Left lung (tissue), 10 donors: ENCODE data around the gene NRAP. TPM values are rescaled to one million over a fixed set of nuclear protein-coding genes. Genes with fewer than 3 reads are reported as not detected.

Source experiments
- ATAC-seq: fragments of 200-7000 bp; cut with Tn5 transposase; one replicate; pipeline ENCODE4 v1.9.1; 2020; ENCODE audit warnings: moderate library complexity
- DNase-seq, 4 donors: peaks; one replicate each; pipeline ENCODE4 v3.0.0-alpha.2; 2013 to 2020
- H3K27ac ChIP-seq, 2 donors: fragments of 200-600 bp; sonication (generic) in 1 of 2; one replicate each; pipeline versions ENCODE4 v1.5.0 to v1.8.0; 2020 to 2021
- H3K27me3 ChIP-seq, 2 donors: fragments of 200-600 bp; sonication (generic) in 1 of 2; one replicate each; pipeline versions ENCODE4 v1.5.0 to v1.8.0; 2020 to 2021
- H3K36me3 ChIP-seq, 2 donors: fragments of 200-600 bp; sonication (generic) in 1 of 2; one replicate each; pipeline versions ENCODE4 v1.5.0 to v1.8.0; 2020 to 2021
- H3K4me1 ChIP-seq, 2 donors: fragments of 200-600 bp; one replicate each; pipeline ENCODE4 v1.8.0; 2021
- H3K4me3 ChIP-seq, 2 donors: fragments of 200-600 bp; sonication (generic) in 1 of 2; one replicate each; pipeline versions ENCODE4 v1.5.0 to v1.8.0; 2020 to 2021; ENCODE audit warnings: mild to moderate bottlenecking in 1 of 2
- H3K9me3 ChIP-seq, 2 donors: fragments of 200-600 bp; sonication (generic) in 1 of 2; one replicate each; pipeline versions ENCODE4 v1.5.0 to v1.8.0; 2020 to 2021
- CTCF ChIP-seq, 2 donors: fragments of 200-600 bp; sonication (generic) in 1 of 2; IDR thresholded peaks; one replicate each; pipeline versions ENCODE4 v1.5.0 to v1.8.0; 2021; ENCODE audit warnings: antibody characterized with exemption in 2 of 2
- intact Hi-C, 2 donors: fragments of 100-400 bp; cut with DNase I; formaldehyde crosslinking; loops; one replicate each; pipeline versions ENCODE4 v1.11.2 to v1.14.2; 2022
- polyA plus RNA-seq, 6 donors: library from polyadenylated mRNA; unstranded; fragments of 120-200 nt; gene quantifications; one replicate each; pipeline ENCODE4 v1.2.1, GENCODE V29; 2013; ENCODE audit not compliant: insufficient read length in 6 of 6
- total RNA-seq, 2 donors: library from RNA; stranded (reverse); fragmentation: NEBNext Ultra II Directional; extraction: Animal tissue kit (Norgen Biotek cat#: 25700); gene quantifications; one replicate each; pipeline ENCODE4 v1.2.1, GENCODE V29; 2021
- donor health status: DM: no; HTN: yes; CAD: no.
- donor health status: DM: no; HTN: no; CAD: no.

NRAP gene
- total and polyA plus RNA-seq, 8 donors = 0.03 to 0.26 (median 0.07) TPM; not detected in 4

GRCh38 chr10:113603057-113603777 is 60.6 kb downstream of the NRAP start:
- Histone ChIP-seq H3K36me3 (no peaks in the 10 kb centered on the region), H3K9me3 (no peaks in the 10 kb centered on the region), H3K4me3 (no peak overlapping the region), H3K27ac (no peak overlapping the region), H3K4me1 (no peaks in the 10 kb centered on the region), H3K27me3 (no peaks in the 10 kb centered on the region)
- ATAC-seq (no peak), DNase-seq (no peak)
- no peak for TF ChIP-seq CTCF (IDR thresholded peaks at IDR 0.05)
- intact Hi-C loops = no loop called here

- no peak for DNase-seq
- no peak for TF ChIP-seq CTCF (IDR thresholded peaks at IDR 0.05)
- no peaks in the 10 kb centered on the region for H3K4me1 ChIP-seq
- H3K27ac ChIP-seq = no peak overlapping the region
- H3K36me3 ChIP-seq = no peaks in the 10 kb centered on the region
- H3K9me3 ChIP-seq = no peaks in the 10 kb centered on the region
- H3K4me3 ChIP-seq = no peak overlapping the region
- no peaks in the 10 kb centered on the region for H3K27me3 ChIP-seq
- no peak for ATAC-seq
- intact Hi-C loops = no loop called here
Observed at GRCh38 chr10:113600569-113600968, 63.3 kb downstream of the NRAP start.

DNA sequence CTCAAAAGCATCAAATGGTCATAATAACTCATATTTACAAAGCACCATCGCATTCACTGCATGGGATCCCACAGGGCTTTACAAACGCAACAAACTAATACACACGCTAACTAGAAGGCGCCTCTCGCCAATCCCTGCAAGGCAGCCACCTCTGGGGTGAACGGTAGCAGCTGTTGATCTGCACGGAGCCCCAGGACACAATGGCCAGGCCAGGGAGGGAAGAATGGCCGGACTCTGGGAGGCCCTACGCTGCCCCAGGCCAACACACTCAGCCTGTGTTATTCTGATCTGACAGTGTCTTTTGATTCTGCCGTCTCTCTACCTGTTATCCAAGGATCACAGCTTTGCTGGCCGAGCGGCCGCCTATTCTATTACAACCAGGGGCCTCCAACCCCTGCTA is 69.2 kb downstream of the NRAP start:
- Histone ChIP-seq H3K4me3 (no peak overlapping the region), H3K36me3 (no peaks in the 10 kb centered on the region), H3K4me1 (no peaks in the 10 kb centered on the region), H3K27ac (no peak overlapping the region), H3K9me3 (no peaks in the 10 kb centered on the region), H3K27me3 (no peaks in the 10 kb centered on the region)
- DNase-seq (no peak), ATAC-seq (no peak)
- intact Hi-C loops = no loop called here
- TF ChIP-seq CTCF (IDR thresholded peaks at IDR 0.05) = no peak

GRCh38 chr10:113592380-113592779 is 71.5 kb downstream of the NRAP start:
- no peak for TF ChIP-seq CTCF (IDR thresholded peaks at IDR 0.05)
- DNase-seq = no peak
- no peaks in the 10 kb centered on the region for H3K4me1 ChIP-seq
- no peak for ATAC-seq
- no peaks in the 10 kb centered on the region for H3K36me3 ChIP-seq
- intact Hi-C loops = no loop called here
- H3K27ac ChIP-seq = no peak overlapping the region
- no peaks in the 10 kb centered on the region for H3K27me3 ChIP-seq
- H3K4me3 ChIP-seq = no peak overlapping the region
- H3K9me3 ChIP-seq = no peaks in the 10 kb centered on the region

DNA sequence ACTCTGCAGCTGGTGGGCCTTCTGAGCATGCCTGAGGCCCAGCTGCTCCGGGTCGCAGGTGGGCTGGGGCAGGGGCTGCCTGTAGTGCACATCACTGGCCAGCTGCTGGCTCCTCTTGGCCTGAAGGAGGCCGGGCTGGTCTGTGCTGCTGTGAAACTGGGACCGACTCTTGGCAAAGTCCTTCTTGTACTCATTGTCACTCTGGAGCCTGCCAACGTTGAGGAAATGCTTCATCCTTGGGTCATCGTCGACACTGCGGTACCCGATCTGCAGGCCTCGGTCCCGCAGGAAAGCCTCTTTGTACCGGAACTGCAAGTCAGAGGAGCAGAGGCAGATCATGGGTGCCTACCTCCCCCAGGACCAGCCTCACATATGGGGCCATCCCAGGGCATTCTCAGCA is 73.3 kb downstream of the NRAP start:
- H3K36me3 ChIP-seq = no peaks in the 10 kb centered on the region
- no peak overlapping the region for H3K4me3 ChIP-seq
- intact Hi-C loops = no loop called here
- H3K27me3 ChIP-seq = no peaks in the 10 kb centered on the region
- no peak for TF ChIP-seq CTCF (IDR thresholded peaks at IDR 0.05)
- H3K9me3 ChIP-seq = no peaks in the 10 kb centered on the region
- H3K27ac ChIP-seq = no peak overlapping the region
- ATAC-seq (no peak), DNase-seq (no peak)
- no peaks in the 10 kb centered on the region for H3K4me1 ChIP-seq
